ENCODE measurements around the gene RAD9B. TPM values are rescaled to one million over a fixed set of nuclear protein-coding genes. Genes with fewer than 3 reads are reported as not detected.
A peak's percentile ranks its signal among the peaks of the same experiment; 100 is the strongest.
"Not testable (repeated sequence)": the region's sequence is repeated elsewhere in the genome, so short reads cannot be mapped to it uniquely, and the experiment has no call there.

RAD9B gene
- 1 to 10 TPM in 4 of 5 experiments, under 1 TPM in 1; 0.60 to 2.9 (median 1.1) TPM for total RNA-seq
- polyA plus RNA-seq: under 1 TPM; 0.53 to 0.98 TPM
- 0.81 reads per million for total RNA-seq

DNA sequence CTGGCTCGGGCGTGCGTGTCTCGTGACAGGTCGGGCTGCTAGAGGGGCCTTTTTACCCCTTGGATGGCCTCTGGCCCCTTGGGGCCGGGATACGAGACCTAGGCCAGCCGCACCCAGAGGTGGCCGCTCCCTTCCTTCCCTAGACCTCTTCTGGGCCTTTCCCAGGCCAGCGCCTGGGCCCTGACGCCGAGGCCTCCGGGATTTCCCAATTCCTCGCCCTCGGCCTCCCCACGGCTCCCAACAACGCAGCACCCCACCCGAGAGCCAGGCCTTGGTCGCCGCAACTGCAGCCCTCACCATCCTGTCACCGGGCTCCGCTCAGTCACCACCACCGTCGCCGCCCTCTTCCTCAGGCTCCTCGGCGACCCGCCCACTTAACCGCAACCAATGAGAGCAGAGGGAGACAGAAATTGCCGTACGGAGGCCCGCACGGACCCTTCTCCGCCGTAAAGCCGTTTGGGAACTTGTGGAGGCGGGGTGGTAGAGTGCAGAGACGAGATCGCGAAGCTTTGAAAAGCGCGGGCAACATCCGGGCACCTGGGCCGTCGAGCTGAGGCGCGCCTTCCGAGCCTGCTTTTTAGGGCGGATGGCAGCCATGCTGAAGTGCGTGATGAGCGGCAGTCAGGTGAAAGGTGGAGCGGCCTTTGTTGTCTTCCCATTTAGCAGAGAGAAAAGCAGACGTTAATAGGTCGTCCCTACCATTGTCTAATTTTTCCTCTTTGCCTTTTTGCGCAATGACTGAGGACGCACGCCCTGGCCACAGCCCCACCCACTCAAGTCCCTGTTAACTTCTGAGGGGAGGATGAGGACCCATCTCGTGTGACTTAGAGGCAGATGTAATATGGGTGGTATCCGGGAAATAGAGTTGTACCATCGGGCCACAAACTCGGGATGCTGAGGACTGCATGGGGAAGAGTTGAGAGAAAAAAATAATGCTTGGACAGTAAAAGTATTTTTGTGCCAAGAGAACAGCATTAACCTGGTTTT is at the start of gene RAD9B, which contains the start of gene VPS29:
RAD9B (plus strand) TSS at position 580 of the 987 bp plus-strand sequence; CDS start at position 587, 7 bp downstream.
VPS29 (minus strand) TSS at position 360 of the 987 bp plus-strand sequence; CDS start at position 300, 60 bp downstream.
- H3K4me3 Mint-ChIP-seq: peak within 1 kb of the TSS; percentile 88 to 100 (median 97)
- peak within 1 kb of the TSS; percentile 93 to 100 (median 97) for H3K27ac Mint-ChIP-seq
- Histone ChIP-seq H3K27ac (ENCODE audit: low read depth, low read length) (peak within 1 kb of the TSS; percentile 89), H3K4me3 (ENCODE audit: low read length) (peak within 1 kb of the TSS; percentile 86), H3K36me3 (ENCODE audit: control insufficient read depth in 2 of 3, insufficient read depth in 3 of 3, low read length in 3 of 3) (peaks cover 0 to 4% (median 0%) of the 10 kb centered on the region in 3 experiments), H3K9me3 (ENCODE audit: control insufficient read depth in 2 of 3, low read length in 3 of 3) (no peaks in the 10 kb centered on the region), H3K27me3 (ENCODE audit: control insufficient read depth in 2 of 2, insufficient read depth in 2 of 2, low read length in 2 of 2) (no peaks in the 10 kb centered on the region), H3K4me1 (ENCODE audit: control insufficient read depth in 2 of 2, insufficient read depth in 2 of 2, low read length in 2 of 2) (peaks cover 20 to 22% of the 10 kb centered on the region in 2 donors)
- peak; percentile 98 for ATAC-seq
- DNase-seq: peak; percentile 91 to 100 (median 99)
- H3K9me3 Mint-ChIP-seq: peaks cover 0 to 6% (median 0%) of the 10 kb centered on the region in 11 donors
- intact Hi-C loops (cut with micrococcal nuclease): loop anchor here (1.0 to 5.0 kb wide), 12 partner anchors 34 to 1095 kb away; partner anchors contain the start of genes ARPC3 (in 2 of the 2), FAM216A (in 2 of the 2), GPN3 (in 2 of the 2) and PPTC7 (in 2 of the 2)
- CTCF ChIA-PET: interaction anchor here (0.7 to 4.3 kb wide), 4 partner anchors 33 to 100 kb away, joined by 6 to 20 read pairs (median 7); partner anchors contain the start of genes ARPC3, FAM216A and GPN3
- POLR2A ChIA-PET: interaction anchor here (0.6 to 3.4 kb wide), 15 partner anchors 9 to 195 kb away, joined by 3 to 52 read pairs (median 3); partner anchors contain the start of genes ARPC3, FAM216A, GPN3 and TCTN1
- H3K36me3 Mint-ChIP-seq: peaks cover 0 to 13% (median 0%) of the 10 kb centered on the region in 5 donors
- peaks cover 0 to 3% (median 0%) of the 10 kb centered on the region in 5 donors for H3K27me3 Mint-ChIP-seq
- H3K4me1 Mint-ChIP-seq: peaks cover 22 to 52% (median 39%) of the 10 kb centered on the region in 7 donors

- Mint-ChIP-seq H3K27me3 (peaks cover 0 to 3% (median 0%) of the 10 kb centered on the region in 5 donors), H3K9me3 (peaks cover 0 to 5% (median 0%) of the 10 kb centered on the region in 11 donors), H3K4me1 (peaks cover 12 to 24% (median 21%) of the 10 kb centered on the region in 7 donors), H3K27ac (peak overlapping the region in 1 of 9 donors; percentile 5), H3K4me3 (no peak overlapping the region), H3K36me3 (peaks cover under 1 to 19% (median 10%) of the 10 kb centered on the region in 5 donors)
- Histone ChIP-seq H3K4me3 (ENCODE audit: low read length) (no peak overlapping the region), H3K27me3 (ENCODE audit: control insufficient read depth in 2 of 2, insufficient read depth in 2 of 2, low read length in 2 of 2) (no peaks in the 10 kb centered on the region), H3K36me3 (ENCODE audit: control insufficient read depth in 2 of 3, insufficient read depth in 3 of 3, low read length in 3 of 3) (peaks cover 0 to 36% (median 0%) of the 10 kb centered on the region in 3 experiments), H3K27ac (ENCODE audit: low read depth, low read length) (no peak overlapping the region), H3K4me1 (ENCODE audit: control insufficient read depth in 2 of 2, insufficient read depth in 2 of 2, low read length in 2 of 2) (peaks cover 6 to 7% of the 10 kb centered on the region in 2 donors), H3K9me3 (ENCODE audit: control insufficient read depth in 2 of 3, low read length in 3 of 3) (no peaks in the 10 kb centered on the region)
- ChIA-PET CTCF (interaction anchor here (0.6 to 6.1 kb wide), 3 partner anchors 23 to 147 kb away, joined by 3 to 87 read pairs (median 4); no protein-coding TSS in a partner anchor), POLR2A (interaction anchor here (6.1 kb wide), 1 partner anchor 14 kb away, joined by 88 read pairs; the partner anchor contains the start of genes FAM216A and GPN3)
- intact Hi-C loops (cut with micrococcal nuclease): loop anchor here (5.0 kb wide), 3 partner anchors 51 to 741 kb away; partner anchors contain the start of genes ANAPC7 (in 1 of the 2) and FAM222A (in 1 of the 2)
- ATAC-seq: no peak
- DNase-seq: no peak
Observed at GRCh38 chr12:110453569-110454296, 48.4 kb upstream of the RAD9B start.

- ChIA-PET CTCF (interaction anchor here (0.6 to 1.2 kb wide), 4 partner anchors 9 to 985 kb away, joined by 3 to 6 read pairs (median 4); partner anchors contain the start of gene ARPC3), POLR2A (interaction anchor here (0.6 to 1.5 kb wide), 2 partner anchors 9 to 123 kb away, joined by 3 to 5 read pairs; partner anchors contain the start of genes FAM216A and GPN3)
- Mint-ChIP-seq H3K27ac (peak overlapping the region in 1 of 9 donors; percentile 43), H3K27me3 (no peaks in the 10 kb centered on the region), H3K36me3 (peaks cover 3 to 26% (median 15%) of the 10 kb centered on the region in 5 donors), H3K4me3 (no peak overlapping the region), H3K4me1 (peaks cover 0 to 12% (median 10%) of the 10 kb centered on the region in 7 donors), H3K9me3 (peaks cover 0 to 2% (median 0%) of the 10 kb centered on the region in 11 donors)
- no peak for DNase-seq
- intact Hi-C loops (cut with micrococcal nuclease): no loop called here
- H3K9me3 ChIP-seq (ENCODE audit: control insufficient read depth in 2 of 3, low read length in 3 of 3): no peaks in the 10 kb centered on the region
- H3K27ac ChIP-seq (ENCODE audit: low read depth, low read length): no peak overlapping the region
- no peaks in the 10 kb centered on the region for H3K4me1 ChIP-seq (ENCODE audit: control insufficient read depth in 2 of 2, insufficient read depth in 2 of 2, low read length in 2 of 2)
- no peak overlapping the region for H3K4me3 ChIP-seq (ENCODE audit: low read length)
- no peaks in the 10 kb centered on the region for H3K27me3 ChIP-seq (ENCODE audit: control insufficient read depth in 2 of 2, insufficient read depth in 2 of 2, low read length in 2 of 2)
- no peak for ATAC-seq
- peaks cover 0 to 42% (median 3%) of the 10 kb centered on the region in 3 experiments for H3K36me3 ChIP-seq (ENCODE audit: control insufficient read depth in 2 of 3, insufficient read depth in 3 of 3, low read length in 3 of 3)
Observed at GRCh38 chr12:110458756-110459155, 43.4 kb upstream of the RAD9B start.

- H3K27me3 Mint-ChIP-seq; H3K4me1 ChIP-seq (ENCODE audit: control insufficient read depth in 2 of 2, insufficient read depth in 2 of 2, low read length in 2 of 2); H3K4me3 ChIP-seq (ENCODE audit: low read length); H3K9me3 ChIP-seq (ENCODE audit: control insufficient read depth in 2 of 3, low read length in 3 of 3); CTCF ChIA-PET; H3K27ac Mint-ChIP-seq; intact Hi-C loops (cut with micrococcal nuclease); H3K9me3 Mint-ChIP-seq; DNase-seq; H3K4me3 Mint-ChIP-seq; ATAC-seq; H3K27me3 ChIP-seq (ENCODE audit: control insufficient read depth in 2 of 2, insufficient read depth in 2 of 2, low read length in 2 of 2); H3K27ac ChIP-seq (ENCODE audit: low read depth, low read length): not testable (repeated sequence)
- Mint-ChIP-seq H3K4me1 (peaks cover 0 to 34% (median 17%) of the 10 kb centered on the region in 7 donors), H3K36me3 (peaks cover 3 to 30% (median 16%) of the 10 kb centered on the region in 5 donors)
- POLR2A ChIA-PET: interaction anchor here (1.4 kb wide), 1 partner anchor 11 kb away, joined by 3 read pairs; the partner anchor contains the start of gene ARPC3
- peaks cover 0 to 36% (median 3%) of the 10 kb centered on the region in 3 experiments for H3K36me3 ChIP-seq (ENCODE audit: control insufficient read depth in 2 of 3, insufficient read depth in 3 of 3, low read length in 3 of 3)
Observed at GRCh38 chr12:110461189-110461588, 40.9 kb upstream of the RAD9B start.

DNA sequence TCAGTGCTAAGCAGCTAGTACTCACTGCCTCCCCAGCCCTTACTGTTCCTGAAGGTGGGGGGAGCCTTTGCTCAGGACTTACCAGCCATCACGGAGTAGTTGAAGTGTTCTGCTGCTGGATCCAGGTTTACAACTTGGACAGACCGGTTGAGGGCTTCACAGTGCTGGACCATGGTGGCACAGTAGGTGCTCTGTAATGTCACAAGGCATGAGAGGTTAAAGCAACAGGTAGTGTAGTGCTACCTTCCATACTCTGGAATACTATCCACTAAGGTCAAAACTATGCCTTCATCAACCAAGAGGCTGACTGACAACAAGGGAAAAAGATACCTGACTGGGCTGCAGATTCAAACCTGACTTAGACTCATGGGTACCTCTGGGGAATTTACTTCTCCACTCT is 37.1 kb upstream of the RAD9B start:
- H3K36me3 ChIP-seq (ENCODE audit: control insufficient read depth in 2 of 3, insufficient read depth in 3 of 3, low read length in 3 of 3): peaks cover 0 to 26% (median 1%) of the 10 kb centered on the region in 3 experiments
- Mint-ChIP-seq H3K4me3 (peak overlapping the region in 1 of 10 donors; percentile 10), H3K27ac (no peak overlapping the region), H3K4me1 (peaks cover 14 to 66% (median 41%) of the 10 kb centered on the region in 7 donors), H3K36me3 (peaks cover 0 to 19% (median 8%) of the 10 kb centered on the region in 5 donors), H3K9me3 (peaks cover 0 to 3% (median 0%) of the 10 kb centered on the region in 11 donors), H3K27me3 (no peaks in the 10 kb centered on the region)
- peaks cover 10 to 18% of the 10 kb centered on the region in 2 donors for H3K4me1 ChIP-seq (ENCODE audit: control insufficient read depth in 2 of 2, insufficient read depth in 2 of 2, low read length in 2 of 2)
- no peak overlapping the region for H3K27ac ChIP-seq (ENCODE audit: low read depth, low read length)
- CTCF ChIA-PET: interaction anchor here (0.6 to 0.7 kb wide), 2 partner anchors 12 to 19 kb away, joined by 3 read pairs; no protein-coding TSS in a partner anchor
- no peak overlapping the region for H3K4me3 ChIP-seq (ENCODE audit: low read length)
- POLR2A ChIA-PET: interaction anchor here (5.2 kb wide), 1 partner anchor 14 kb away, joined by 88 read pairs; the partner anchor contains the start of gene ARPC3
- H3K27me3 ChIP-seq (ENCODE audit: control insufficient read depth in 2 of 2, insufficient read depth in 2 of 2, low read length in 2 of 2): no peaks in the 10 kb centered on the region
- H3K9me3 ChIP-seq (ENCODE audit: control insufficient read depth in 2 of 3, low read length in 3 of 3): no peaks in the 10 kb centered on the region
- intact Hi-C loops (cut with micrococcal nuclease): loop anchor here (5.0 kb wide), 3 partner anchors 87 to 468 kb away; partner anchors contain the start of genes ANKRD13A (in 1 of the 2) and GIT2 (in 1 of the 2)
- no peak for DNase-seq
- ATAC-seq: no peak

Data from naive thymus-derived CD4-positive, alpha-beta T cell (primary cell).